GOT3 (cell line): ENCODE measurements around the gene ZNF799.
"Not testable (repeated sequence)": the region's sequence is repeated elsewhere in the genome, so short reads cannot be mapped to it uniquely, and the experiment has no call there.

Experiments
- DNase-seq: peaks from one replicate; lab custom pipeline; 2025; ENCODE audit warnings: mixed read lengths; lab: John Stamatoyannopoulos, UW

The ZNF799 gene

DNA sequence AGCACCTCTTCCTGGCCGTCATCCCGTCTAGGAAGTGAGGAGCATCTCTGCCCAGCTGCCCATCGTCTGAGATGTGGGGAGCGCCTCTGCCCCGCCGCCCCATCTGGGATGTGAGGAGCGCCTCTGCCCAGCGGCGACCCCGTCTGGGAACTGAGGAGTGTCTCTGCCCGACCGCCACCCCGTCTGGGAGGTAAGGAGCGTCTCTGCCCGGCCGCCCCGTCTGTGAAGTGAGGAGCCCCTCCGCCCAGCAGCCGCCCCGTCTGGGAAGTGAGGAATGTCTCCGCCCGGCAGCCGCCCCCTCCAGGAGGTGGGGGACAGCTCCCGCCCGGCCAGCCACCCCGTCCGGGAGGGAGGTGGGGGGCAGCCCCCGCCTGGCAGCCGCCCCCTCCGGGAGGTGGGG lies 38.8 kb downstream of the ZNF799 start:
- not testable (repeated sequence) for DNase-seq

DNA sequence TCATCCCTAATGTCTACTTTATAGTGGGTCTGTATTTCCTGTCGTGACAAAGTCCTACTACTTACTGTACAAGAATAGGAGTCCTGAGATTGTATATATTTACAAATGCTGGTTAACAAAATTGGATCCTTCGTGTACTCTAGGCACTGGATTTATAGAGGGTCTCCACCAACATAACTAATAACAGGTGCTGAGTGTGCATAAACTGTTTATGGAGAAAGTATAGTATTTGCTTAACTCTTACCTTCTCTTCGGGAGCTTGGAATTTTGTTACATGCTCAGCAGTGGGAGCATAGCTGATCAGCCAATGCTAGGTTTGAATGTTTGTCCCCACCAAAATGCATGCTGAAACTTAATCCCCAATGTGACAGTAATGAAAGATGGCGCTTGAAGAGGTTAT lies 47.7 kb downstream of the ZNF799 start:
- no peak for DNase-seq

DNA sequence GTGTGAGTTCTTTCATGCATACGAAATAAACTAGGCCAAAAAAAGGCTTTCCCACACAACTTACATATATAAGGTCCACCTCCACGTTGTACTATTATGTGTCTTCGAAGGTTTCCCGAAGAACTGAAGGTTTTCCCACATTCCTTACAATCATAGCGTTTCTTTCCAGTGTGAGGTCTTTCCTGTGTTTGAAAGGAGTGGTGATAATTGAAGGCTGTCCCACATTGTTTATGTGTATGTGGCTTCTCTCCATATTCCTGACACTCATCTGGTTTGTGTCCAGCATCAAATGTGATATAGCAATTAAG lies 50.2 kb downstream of the ZNF799 start:
- no peak for DNase-seq

DNA sequence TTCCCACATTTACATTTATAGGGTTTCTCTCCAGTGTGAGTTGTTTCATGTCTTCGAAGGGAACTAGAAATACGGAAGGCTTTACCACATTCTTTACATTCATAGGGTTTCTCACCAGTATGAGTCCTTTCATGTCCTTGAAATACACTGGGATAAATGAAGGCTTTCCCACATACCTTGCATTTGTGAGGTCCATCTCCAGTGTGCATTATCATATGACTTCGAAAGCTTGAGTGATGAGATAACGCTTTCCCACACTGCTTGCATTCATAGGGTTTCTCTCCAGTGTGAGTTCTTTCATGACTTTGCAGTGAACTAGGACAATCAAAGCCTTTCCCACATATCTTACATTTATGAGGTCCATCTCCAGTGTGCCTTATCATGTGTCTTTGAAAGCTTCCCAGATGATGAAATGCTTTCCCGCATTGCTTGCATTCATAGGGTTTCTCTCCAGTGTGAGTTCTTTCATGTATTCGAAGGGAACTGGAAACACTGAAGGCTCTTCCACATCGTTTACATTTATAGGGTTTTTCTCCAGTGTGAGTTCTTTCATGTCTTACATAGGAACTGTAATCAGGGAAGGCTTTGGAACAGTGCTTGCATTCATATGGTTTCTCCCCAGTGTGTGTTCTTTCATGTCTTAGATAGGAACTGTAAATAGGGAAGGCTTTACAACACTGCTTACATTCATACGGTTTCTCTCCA lies 50.7 kb downstream of the ZNF799 start:
- no peak for DNase-seq

DNA sequence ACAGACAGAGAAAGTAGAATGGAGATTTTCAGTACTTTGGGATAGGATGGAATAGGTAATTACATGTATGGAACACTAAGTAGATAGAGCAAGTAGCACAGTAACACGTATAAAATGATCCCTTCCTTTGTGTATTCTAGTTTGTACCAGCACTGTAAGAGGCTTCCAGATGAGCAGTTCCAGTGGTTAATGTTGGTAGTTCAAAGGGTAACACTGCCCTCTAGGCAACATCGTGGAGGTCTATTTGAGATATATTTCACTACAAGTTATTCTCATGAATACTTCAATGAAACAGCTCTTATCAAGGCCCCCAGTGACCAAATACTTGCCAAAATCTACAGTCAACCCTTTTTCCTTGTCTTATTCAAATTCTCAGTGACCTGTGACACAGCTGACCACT lies 54.2 kb downstream of the ZNF799 start:
- DNase-seq = no peak

DNA sequence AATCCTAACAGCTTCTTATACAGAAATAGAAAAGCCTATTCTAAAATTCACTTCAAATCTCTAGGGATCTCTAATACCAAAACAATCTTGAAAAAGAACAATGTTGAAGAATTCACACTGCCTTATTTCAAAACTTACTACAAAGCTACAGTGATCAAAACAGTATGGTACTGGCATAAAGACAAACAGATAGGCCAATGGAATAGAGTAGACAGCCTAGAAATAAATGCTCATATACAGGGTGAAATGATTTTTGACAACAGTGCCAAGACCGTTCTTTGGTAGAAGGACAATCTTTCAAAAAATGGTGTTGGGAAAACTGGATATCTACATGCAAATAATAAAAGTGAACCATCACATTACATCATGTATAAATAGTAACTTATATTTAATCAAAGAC lies 55.9 kb downstream of the ZNF799 start:
- no peak for DNase-seq
